GM19023 (cell line): ENCODE data around the gene COPG1.
A peak's percentile ranks its signal among the peaks of the same experiment; 100 is the strongest.

ENCODE experiments used
- ATAC-seq: cut with Tn5 transposase; IDR thresholded peaks from one replicate; pipeline ENCODE4 v1.9.1; 2021; ENCODE audit warnings: mild to moderate bottlenecking, moderate library complexity; ENCODE audit not compliant: unreplicated experiment

The COPG1 gene

DNA sequence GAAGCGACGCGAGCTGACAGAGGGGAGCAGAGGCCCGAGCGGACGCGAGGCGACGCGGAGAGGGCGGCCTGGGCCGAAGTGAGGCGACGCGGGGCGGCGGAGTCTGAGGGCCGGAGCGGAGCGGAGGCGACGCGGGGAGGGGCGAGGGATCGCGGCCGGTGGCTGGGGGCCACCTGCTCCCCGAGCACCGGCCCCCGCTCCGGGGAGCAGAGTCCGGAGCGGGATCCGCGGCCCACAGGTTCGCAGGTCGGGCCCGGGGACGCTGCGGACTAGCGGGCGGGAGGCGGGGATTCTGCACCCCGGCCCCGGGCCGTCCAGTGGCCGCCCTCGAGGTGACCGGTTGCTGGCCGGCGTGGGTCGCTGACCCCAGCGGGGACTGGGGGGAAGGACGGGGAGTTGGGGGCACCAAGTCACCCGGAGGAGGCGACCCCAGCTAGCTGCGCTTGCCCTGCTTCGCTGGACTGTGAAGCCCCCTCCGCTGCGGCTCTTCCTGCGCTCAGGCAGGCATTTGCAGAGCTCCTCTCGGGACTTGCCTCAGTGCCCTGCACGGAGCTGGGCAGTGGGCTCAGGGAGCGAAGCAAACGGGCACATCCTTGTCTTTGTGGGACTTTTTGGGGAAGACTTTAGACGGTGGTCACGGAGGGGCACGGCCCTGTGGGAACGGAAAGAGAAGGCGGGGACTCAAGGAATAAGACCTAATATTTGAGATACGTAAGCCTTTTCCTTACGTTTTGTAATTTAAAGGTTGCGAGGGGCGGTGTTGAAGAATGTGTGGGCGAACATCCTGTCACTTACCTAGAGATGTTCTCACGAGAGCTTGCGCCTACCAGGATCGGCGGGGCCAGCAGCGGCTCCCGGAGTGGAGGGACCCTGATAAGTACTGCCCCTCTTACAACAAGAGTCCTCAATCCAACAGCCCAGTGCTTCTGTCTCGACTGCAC is 29.8 kb downstream of the COPG1 start:
- ATAC-seq = peak; percentile 2

DNA sequence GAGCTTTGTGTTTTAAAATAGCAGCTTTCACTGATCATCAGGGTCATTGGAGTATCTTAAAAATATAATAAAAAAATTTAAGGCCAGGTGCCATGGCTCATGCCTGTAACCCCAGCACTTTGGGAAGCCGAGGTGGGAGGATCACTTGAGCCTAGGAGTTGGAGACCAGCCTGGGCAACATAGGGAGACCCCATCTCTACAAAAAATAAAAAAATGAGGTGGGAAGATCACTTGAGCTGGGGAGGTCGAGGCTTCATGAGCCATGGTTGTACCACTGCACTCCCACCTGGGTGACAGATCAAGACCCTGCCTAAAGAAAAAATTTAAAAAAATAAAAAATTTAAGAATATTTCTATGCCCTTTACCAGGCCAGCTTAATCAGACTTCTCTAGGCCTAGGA is 30.8 kb downstream of the COPG1 start:
- ATAC-seq = no peak

DNA sequence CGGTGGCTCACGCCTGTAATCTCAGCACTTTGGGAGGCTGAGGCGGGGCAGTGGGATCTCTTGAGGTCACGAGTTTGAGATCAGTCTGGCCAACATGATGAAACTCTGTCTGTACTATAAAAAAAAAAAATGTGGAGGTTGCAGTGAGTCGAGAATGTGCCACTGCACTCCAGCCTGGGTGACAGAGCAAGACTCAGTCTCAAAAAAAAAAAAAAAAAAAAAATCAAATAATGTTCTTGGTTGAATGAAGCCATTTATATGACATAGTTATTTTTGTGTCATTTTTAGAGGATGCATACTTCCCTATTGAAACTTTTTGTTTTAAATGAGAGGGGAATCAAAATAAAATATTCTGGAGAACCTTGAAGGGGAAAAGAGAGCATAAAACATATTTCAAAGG is 32.3 kb downstream of the COPG1 start:
- ATAC-seq = no peak

DNA sequence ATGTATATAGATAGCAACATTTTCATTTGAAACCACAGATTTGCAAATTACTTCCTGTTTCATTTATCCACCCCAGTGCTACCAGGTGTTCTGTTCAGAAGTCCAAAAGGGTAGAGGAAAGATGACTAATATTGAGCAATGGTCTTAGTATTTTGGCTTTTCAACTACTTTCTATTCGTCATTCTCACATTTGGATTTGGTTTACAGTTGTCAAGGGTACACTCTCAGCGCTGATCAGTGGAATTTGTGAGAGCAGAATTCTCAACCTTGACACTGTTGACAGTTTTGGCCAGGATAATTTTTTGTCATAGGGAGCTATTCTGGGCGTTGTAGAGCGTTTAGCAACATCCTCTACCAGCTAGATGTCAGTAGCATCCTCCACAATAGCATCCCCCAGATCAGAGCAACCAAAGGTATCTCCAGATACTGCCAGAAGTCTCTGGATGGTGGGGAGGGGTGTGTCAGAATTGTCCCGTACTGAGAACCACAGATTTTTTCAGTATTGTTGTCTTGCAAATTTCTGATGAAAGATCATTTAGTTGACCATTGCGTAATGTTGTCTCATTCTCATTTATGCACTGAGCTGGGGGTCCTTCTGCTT is 33.4 kb downstream of the COPG1 start:
- ATAC-seq = peak; percentile 52

DNA sequence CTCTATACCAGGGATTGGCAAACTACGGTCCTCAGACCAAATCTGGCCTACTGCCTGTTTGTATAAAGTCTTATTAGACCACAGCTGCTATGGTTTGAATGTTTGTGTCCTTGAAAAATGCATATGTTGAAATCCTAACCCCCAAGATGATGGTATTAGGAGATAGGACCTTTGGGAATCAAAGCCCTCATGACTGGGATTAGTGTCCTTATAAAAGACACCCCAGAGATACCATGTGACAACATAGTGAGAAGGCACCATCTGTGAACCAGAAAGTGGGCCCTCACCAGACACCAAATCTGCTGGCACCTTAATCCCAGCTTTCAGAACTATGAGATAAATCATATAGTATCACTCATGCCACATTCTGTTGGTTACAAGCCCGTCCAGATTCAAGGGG is 36.7 kb downstream of the COPG1 start:
- ATAC-seq = no peak

DNA sequence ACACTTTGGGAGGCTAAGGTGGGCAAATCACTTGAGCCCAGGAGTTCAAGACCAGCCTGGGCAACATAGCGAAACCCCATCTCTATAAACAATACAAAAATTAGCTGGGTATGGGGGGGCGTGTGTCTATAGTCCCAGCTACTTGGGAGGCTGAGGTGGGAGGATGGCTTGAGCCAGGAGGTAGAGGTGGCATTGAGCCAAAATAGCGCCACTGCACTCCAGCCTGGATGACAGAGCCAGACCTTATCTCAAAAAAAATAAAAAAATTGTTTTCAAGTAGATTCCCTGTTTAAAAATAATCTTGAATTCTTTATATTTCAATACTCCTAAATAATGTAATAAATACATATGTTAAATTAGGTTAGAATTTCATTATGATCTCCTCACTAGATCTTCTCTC is 39.0 kb downstream of the COPG1 start:
- ATAC-seq = no peak

DNA sequence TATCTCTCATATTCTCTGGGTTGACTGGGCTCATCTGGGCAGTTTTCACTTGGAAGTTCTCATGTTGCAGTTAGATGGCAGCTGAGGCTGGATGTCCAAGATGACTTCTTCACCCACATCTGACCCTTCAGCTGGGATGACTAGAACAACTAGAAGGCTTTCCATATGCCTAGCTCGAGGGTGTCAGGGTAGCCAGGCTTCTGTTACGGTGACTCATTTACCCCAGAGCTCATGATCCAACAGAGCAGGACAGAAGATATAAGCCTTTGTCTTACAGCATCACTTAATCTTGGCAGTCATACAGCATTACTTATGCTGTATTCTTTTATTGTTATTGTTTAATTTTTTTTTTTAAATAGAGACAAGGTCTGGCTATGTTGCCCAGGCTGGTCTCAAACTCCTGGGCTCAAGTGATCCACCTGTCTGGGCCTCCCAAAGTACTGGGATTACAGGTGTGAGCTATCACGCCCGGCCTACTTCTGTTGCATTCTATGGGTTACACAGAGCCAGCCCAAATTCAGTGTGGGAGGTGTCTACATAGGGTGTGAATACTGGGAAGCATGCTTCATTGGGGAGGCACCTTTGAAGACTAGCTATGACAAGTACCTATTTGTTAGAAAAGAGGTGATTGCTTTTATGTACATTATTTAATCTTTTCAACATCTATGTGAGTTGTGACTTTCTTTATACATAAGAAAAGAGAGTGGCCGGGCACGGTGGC is 40.0 kb downstream of the COPG1 start:
- no peak for ATAC-seq

DNA sequence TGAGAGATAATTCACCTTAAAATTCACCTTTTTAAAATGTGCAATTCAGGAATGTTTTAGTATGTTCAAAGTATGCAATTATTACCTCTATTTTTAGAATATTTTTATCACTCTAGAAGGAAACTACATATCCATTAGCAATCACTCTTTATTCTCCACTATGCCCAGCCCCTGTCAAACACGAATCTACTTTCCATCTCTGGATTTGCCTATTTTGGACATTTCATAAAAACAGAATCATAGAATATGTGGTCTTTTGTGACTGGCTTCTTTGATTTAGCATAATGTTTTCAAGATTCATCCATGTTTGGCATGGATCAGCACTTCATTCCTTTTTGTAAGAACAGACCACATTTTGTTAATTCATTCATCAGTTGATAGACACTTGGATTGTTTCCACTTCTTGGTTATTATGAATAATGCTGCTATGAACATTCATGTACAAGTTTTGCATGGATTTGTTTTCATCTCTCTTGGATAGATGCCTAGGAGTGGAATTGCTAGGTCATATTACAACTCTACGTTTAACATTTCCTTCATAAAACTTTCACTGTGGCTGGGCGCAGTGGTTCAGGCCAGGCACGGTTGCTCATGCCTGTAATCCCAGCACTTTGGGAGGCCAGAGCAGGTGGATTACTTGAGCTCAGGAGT is 42.0 kb downstream of the COPG1 start:
- ATAC-seq = no peak

DNA sequence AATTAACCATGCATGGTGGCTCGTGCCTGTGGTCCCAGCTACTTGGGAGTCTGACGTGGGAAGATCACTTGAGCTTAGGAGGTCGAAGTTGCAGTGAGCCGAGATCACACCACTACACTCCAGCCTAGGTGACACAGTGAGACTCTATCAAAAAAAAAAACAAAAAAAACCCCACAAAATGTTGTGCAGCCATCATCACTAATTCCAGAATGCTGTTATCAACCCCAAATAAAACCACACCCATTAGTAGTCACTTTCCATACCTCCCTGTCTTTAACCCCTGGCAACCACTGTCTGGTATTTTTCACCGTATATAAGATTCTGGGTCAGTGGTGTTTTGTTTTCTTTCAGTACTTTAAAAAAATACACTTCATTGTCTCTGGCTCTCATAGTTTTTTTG is 45.9 kb downstream of the COPG1 start:
- ATAC-seq = no peak

DNA sequence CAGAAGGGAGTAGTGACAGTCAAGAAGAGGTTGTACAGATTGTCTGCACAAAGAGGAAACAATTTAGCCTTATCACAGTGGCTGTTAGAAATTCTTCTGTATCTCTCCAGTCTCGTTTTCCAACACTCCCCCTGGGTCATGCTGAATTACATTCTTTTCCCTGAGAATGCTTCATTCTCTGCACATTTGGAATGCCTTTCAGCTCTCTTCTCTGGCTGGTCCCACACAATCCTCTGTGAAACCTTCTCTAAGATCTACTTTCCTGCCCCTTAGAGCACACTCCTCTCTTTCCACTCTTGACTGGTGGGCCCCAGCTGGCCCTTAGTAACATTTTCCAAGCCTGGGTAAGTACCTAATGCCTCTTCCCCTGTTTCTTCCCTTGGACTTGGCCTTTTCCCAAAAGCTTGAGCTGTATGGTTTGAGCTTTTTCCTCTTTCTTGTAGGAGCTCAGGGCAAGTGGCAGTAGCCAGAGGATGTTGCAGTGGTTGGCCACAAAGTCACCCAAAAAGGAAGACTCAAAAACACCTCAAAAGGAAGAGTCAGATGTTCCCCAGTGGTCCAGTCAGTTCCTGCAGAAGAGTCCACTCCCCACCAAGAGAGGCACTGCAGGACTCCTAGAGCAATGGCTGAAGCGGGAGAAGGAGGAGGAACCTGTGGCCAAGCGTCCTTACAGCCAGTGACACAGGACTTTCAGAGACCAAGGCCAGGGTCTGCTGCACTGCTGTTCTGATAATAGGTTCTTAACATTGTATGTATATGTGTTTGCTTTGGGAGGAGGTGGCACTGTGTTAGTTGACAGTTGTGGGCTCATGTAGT is 54.9 kb downstream of the COPG1 start:
- no peak for ATAC-seq

DNA sequence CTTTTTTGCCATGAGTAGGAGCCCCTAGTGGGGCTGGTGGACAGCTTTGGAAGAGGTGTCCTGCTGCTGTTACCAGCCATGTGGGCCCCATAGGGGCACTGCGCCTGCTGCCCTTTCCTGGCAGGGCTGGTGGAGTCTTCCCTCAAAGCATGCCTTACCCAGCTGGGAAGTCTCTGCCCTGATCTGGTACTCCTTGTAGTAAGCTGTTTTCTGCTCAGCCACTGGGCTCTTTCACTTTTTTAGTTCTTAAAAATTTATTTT is 55.5 kb downstream of the COPG1 start:
- no peak for ATAC-seq

DNA sequence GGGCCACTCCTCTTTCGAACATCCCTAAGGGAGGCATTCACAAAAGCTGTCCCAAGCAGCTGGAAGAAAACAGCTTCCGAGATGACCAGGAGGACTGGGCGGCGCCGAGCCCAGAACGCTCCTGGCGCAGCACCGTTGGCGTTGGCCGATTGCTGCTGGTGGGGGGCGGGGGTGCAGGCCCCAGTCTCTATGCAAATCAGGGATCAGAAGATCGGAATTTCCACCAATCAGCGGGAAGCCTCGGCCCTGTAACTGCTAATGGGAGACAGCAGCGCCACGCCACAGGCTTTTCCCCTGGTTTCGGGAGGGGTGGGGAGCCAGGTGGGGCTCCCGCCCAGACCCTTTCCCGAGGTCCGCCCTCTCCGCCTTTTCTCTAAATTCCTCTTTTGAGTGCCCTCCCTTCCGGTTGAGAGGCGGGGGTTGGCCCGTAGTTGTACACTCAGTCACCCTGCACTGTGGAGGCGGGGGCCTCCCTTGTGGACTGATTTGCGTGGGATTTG is 56.2 kb downstream of the COPG1 start:
- ATAC-seq = peak; percentile 45

DNA sequence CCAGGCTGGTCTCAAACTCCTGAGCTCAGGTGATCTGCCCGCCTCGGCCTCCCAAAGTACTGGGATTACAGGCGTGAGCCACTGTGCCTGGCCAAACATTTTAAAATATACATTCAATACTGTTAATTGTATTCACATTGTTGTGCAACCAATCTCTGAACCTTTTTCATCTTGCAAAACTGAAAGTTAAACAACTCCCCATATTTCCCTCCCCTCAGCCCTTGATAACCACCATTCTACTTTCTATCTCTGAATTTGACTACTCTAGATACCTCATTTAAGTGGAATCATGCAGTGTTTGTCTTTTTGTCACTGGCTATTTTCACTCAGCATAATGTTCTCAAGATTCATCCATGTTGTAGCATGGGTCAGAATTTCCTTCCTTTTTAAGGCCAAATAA is 59.2 kb downstream of the COPG1 start:
- no peak for ATAC-seq

DNA sequence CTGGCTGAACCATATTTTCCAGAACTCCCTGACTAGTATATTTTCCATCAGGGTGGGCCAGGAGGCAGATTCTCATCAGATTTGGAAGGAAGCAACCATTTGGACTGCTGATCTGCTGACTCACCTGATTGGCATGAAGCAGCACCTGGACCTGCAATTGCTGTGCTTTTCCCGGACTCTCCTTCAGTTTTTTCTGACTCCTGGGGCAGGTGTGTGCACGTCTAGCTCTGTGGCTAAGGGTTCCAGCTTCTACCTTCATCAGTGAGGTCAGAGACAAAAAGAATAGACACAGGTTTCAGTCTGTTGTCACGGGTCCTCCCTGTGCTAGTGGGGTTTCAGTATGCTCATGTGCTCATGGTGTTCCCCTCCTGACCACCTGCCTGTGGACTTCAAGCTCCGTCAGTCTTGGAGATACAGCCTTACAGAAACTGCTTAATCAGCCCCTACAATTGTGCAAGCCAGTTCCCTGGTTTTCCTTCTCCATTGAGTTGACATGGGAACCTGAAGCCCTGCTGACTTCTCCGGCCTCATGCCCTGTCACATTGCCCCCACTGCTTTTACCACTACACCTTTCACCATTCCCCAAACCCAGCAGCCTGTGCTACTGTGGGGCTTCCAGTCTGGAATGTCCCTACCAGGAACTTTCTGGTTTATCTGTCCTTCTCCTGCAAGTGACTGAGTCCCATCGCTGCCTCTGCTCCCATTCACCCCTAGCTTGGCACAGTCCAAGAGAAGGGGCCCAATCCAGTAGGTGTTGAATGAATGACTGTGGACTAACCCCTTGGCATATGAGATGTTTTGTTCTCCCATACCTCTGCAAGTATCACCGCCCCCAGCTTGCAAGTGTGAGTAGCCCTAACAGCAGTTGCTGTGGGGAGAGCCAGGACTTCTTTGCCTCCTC is 61.0 kb downstream of the COPG1 start:
- peak; percentile 41 for ATAC-seq

DNA sequence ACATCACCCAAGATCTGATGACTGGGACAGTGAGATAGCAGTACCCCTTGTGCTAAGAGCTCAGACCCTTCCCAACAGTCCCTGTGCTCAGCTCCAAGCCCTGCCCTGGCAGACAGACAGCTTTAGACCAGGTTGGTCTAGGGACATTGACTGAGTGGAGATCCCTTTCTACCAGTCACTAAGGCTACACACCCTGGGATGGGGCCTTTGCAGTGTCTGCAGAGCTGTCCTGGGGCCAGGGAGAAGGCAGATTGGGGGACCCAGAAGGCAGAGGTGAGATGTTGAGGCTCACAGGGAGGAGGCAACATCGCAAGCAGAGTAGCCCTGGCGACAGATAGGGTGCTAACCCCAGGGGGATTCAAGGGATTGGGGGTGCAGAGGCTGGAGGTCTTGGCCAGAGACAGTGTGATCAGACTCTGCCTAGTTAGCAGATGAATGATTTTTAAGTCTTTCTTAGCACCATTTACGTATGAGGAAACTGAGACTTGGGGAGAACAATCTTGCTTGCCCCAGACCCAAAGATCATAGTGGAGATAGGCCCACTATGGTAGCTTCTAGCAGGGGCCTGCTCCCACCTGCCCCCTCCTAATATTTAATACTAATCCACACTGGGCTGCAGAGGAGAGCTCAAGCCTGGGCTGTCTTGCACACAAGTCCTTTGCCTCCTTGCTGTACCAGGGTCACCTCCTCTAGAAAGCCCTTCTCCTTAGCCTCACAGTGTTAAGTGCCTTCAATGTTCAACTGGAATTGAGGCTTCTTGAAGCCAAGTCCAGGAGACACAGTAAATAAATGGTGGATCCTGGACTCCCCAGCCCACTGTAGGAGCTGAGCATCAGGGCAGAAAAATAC is 61.9 kb downstream of the COPG1 start:
- ATAC-seq = no peak

DNA sequence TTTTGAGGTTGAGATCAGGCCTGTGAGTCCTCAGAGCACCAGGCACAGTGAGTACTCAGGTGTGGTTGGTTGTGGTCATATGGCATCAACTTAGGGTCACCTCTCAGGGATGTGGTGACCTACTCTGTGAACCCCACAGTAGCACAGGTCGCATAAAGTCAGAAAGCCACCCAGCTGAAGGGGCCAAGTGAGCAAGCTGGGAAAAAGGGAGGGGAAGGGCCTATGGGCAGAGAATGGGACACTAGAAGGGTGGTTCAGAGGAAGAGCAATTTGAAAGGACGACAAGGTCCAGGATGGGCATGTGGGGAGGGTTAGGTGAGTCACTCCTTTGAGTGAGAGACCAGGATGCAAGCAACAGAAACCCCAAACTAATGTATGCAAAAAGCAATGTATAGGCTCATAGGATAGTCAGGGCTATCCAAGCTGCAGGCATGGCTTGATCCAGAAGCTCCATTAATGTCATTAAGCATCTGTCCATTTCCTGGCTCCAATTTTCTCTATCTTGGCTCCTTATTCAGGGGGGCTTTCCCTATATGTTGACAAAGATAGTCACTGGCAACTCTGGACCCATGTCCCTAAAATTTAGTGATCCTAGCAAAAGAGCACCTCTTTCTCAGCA is 62.7 kb downstream of the COPG1 start:
- ATAC-seq = no peak

DNA sequence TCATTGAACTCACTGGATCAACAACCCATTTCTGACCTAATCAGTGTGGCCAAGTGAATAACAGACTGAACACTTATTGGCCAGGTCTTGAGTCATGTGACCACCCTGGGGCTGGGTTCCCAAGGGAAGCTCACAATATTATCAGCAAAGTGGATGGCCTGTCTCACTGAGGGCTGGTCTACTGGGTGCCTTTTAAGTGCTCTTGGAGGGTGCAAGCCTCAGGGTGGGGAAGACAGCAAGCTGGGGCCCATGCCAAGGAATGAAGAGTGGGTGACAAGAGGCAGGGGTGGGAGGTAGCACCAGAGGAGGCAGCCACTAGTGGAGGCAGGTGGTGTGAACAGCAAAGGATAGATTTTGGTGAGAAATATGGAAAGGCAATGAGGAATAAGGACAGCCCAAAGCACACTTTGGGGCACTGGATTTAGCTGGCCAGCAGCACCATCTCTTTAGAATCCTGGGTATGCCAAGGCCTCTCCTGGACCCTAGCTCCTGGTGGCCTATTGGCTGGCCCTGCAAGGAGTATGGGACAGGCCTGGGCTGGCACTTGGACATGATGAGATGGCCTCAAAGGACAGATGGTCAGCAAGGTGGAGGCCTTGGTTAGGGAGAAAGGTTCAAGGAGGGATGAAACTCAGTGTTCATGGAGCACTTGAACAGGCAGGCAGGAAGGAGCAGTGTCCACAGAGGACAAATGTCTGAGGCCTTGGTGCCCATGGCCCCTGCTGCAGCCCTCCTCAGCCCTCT is 63.4 kb downstream of the COPG1 start:
- no peak for ATAC-seq

DNA sequence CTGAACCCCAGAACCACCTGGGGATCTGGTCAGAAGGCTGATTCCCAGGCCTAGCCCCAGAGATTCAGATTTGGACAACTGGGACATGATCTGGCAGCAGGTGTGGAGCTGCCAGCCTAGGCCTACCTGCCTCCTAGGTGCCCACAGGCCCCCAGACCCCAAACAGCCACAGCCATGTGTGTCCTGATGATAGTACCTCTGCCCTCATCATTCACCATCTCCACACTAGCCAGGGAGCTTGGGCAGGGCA is 63.9 kb downstream of the COPG1 start:
- ATAC-seq = no peak
